ENCODE results near the gene PNPLA3. TPM values are rescaled to one million over a fixed set of nuclear protein-coding genes. Genes with fewer than 3 reads are reported as not detected.

The PNPLA3 gene
- total RNA-seq, 1 experiment from 2014 or later = 4.9 TPM

DNA sequence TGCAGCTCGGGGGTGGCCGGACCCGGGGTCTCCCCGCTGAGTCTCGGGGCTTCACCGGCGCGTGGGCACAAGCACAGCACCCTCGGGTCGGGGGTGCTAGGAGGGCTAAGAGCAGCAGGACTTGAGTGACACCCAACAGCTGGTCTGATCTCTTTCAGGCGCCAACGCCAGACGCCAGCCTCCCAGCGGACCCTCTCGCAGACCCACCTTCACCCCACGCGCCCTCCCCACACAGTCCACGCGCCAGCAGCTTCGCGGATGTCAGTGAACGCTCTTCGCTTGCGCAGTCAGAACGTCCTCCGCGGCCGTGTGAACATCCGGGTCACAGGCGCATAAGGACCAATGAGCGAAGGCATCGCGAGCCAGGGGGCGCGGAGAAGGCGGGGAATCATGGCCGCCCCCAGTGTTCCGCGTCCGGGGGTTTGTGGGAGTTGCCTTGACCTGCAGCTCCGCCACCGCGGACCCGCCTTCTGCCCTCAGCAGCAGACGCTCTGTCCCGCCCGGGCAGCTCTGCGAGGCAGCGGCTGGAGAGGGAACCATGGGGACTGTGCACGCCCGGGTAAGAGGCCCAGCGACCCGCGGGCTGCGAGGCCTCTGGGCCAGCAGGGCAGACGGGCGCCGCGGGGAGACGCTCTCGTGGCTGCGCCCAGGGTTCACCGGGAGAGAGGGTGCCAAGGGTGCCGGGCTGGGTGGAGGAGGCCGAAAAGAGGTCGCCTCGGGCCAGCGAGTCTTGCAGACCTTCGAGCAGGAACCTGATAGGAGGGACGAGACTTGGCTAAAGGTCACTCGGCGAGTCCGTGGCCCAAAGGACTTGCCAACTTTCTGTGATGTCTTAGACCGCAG, 31.7 kb downstream of the PNPLA3 start, which contains the start of gene SAMM50:
TSS of gene SAMM50 (plus strand) at position 403 of the 843 bp plus-strand sequence. CDS start at position 539, 136 bp downstream.
- ChIA-PET POLR2A (no interaction called here), CTCF (interaction anchor here (0.9 kb wide), 1 partner anchor 9 kb away, joined by 11 read pairs; no protein-coding TSS in a partner anchor)
- ATAC-seq (peak; percentile 98), DNase-seq (ENCODE audit: low read depth, low spot score) (peak; percentile 28)
- H3K27ac ChIP-seq (ENCODE audit: low read length) = peak within 1 kb of the TSS; percentile 86
- H3K4me1 ChIP-seq (ENCODE audit: control insufficient read depth, insufficient read depth, low read length) = peaks cover 15% of the 10 kb centered on the region
- intact Hi-C loops (cut with micrococcal nuclease; ENCODE audit: unreplicated experiment) = no loop called here
- no peaks in the 10 kb centered on the region for H3K9me3 ChIP-seq (ENCODE audit: control insufficient read depth, insufficient read depth, low read depth, low read length)
- TF ChIP-seq CTCF (IDR thresholded peaks at IDR 0.05) (no peak), TCF7L2 (IDR thresholded peaks at IDR 0.05; ENCODE audit: low read depth, low read length) (no peak), SIN3A (IDR thresholded peaks at IDR 0.05; ENCODE audit: borderline replicate concordance, insufficient read depth, low read depth, low read length) (no peak; the same call in 1 of the 2 replicates), POLR2AphosphoS5 (IDR thresholded peaks at IDR 0.05; ENCODE audit: low read depth, low read length) (peak; percentile 82)
- TF ChIP-seq, protein P1, sequence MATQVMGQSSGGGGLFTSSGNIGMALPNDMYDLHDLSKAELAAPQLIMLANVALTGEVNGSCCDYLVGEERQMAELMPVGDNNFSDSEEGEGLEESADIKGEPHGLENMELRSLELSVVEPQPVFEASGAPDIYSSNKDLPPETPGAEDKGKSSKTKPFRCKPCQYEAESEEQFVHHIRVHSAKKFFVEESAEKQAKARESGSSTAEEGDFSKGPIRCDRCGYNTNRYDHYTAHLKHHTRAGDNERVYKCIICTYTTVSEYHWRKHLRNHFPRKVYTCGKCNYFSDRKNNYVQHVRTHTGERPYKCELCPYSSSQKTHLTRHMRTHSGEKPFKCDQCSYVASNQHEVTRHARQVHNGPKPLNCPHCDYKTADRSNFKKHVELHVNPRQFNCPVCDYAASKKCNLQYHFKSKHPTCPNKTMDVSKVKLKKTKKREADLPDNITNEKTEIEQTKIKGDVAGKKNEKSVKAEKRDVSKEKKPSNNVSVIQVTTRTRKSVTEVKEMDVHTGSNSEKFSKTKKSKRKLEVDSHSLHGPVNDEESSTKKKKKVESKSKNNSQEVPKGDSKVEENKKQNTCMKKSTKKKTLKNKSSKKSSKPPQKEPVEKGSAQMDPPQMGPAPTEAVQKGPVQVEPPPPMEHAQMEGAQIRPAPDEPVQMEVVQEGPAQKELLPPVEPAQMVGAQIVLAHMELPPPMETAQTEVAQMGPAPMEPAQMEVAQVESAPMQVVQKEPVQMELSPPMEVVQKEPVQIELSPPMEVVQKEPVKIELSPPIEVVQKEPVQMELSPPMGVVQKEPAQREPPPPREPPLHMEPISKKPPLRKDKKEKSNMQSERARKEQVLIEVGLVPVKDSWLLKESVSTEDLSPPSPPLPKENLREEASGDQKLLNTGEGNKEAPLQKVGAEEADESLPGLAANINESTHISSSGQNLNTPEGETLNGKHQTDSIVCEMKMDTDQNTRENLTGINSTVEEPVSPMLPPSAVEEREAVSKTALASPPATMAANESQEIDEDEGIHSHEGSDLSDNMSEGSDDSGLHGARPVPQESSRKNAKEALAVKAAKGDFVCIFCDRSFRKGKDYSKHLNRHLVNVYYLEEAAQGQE (IDR thresholded peaks at IDR 0.05; ENCODE audit: insufficient read depth in 1 of 2, low read depth in 2 of 2, low read length in 1 of 2) = no peak
- BruUV-seq (replicated peaks) = no TSS peak
- no peaks in the 10 kb centered on the region; the same call in 1 of the 2 replicates for H3K36me3 ChIP-seq (ENCODE audit: control insufficient read depth, insufficient read depth, low read length)
- in situ Hi-C loops (cut with HindIII; ENCODE audit: low pct_unique_long_range_greater_than_20kb, low sequenced_read_pairs) = no loop called here
- H3K27me3 ChIP-seq (ENCODE audit: control insufficient read depth, insufficient read depth, low read length) = no peaks in the 10 kb centered on the region
- H3K4me3 ChIP-seq (ENCODE audit: low read depth in 2 of 2, low read length in 2 of 2) = peak within 1 kb of the TSS; percentile 86 to 90

GRCh38 chr22:43955883-43956782, 32.5 kb downstream of the PNPLA3 start:
- no peak for DNase-seq (ENCODE audit: low read depth, low spot score)
- peak overlapping the region; percentile 86 for H3K27ac ChIP-seq (ENCODE audit: low read length)
- TSS peak; percentile 72 for BruUV-seq (replicated peaks)
- no peak for TF ChIP-seq TCF7L2 (IDR thresholded peaks at IDR 0.05; ENCODE audit: low read depth, low read length)
- TF ChIP-seq, protein P1 (IDR thresholded peaks at IDR 0.05; ENCODE audit: insufficient read depth in 1 of 2, low read depth in 2 of 2, low read length in 1 of 2) = no peak
- ChIA-PET CTCF (no interaction called here), POLR2A (no interaction called here)
- no peaks in the 10 kb centered on the region; the same call in 1 of the 2 replicates for H3K36me3 ChIP-seq (ENCODE audit: control insufficient read depth, insufficient read depth, low read length)
- ATAC-seq = peak; percentile 4; the same call in 1 of the 2 replicates
- no peaks in the 10 kb centered on the region for H3K9me3 ChIP-seq (ENCODE audit: control insufficient read depth, insufficient read depth, low read depth, low read length)
- peak overlapping the region; percentile 86 to 90 for H3K4me3 ChIP-seq (ENCODE audit: low read depth in 2 of 2, low read length in 2 of 2)
- no peaks in the 10 kb centered on the region for H3K27me3 ChIP-seq (ENCODE audit: control insufficient read depth, insufficient read depth, low read length)
- peaks cover 15% of the 10 kb centered on the region for H3K4me1 ChIP-seq (ENCODE audit: control insufficient read depth, insufficient read depth, low read length)
- intact Hi-C loops (cut with micrococcal nuclease; ENCODE audit: unreplicated experiment) (no loop called here), in situ Hi-C loops (cut with HindIII; ENCODE audit: low pct_unique_long_range_greater_than_20kb, low sequenced_read_pairs) (no loop called here)

Data from Panc1 (cell line).